ENCODE data around the gene HDX.
"Not testable (repeated sequence)": the region's sequence is repeated elsewhere in the genome, so short reads cannot be mapped to it uniquely, and the experiment has no call there.

The HDX gene

GRCh38 chrX:84501798-84502628, at the start of gene HDX:
TSS of gene HDX (minus strand) at chrX:84502453. CDS start at chrX:84475397, 27,056 bp downstream.
- DNase-seq, result peak in 55 of 56 donors; percentile 4 to 88 (median 62)

GRCh38 chrX:84541315-84541714, 39.1 kb upstream of the HDX start:
- not testable (repeated sequence) for DNase-seq

- DNase-seq, result not testable (repeated sequence)
Observed at GRCh38 chrX:84537627-84538026, 35.4 kb upstream of the HDX start.

- no peak for DNase-seq
Observed at GRCh38 chrX:84488426-84488825, 13.8 kb downstream of the HDX start.

GRCh38 chrX:84487365-84488353, 14.6 kb downstream of the HDX start:
- no peak for DNase-seq

GRCh38 chrX:84479086-84479485, 23.2 kb downstream of the HDX start:
- no peak for DNase-seq

GRCh38 chrX:84477114-84477513, 25.1 kb downstream of the HDX start:
- DNase-seq, result no peak

GRCh38 chrX:84475596-84475995, 26.7 kb downstream of the HDX start:
- no peak for DNase-seq

GRCh38 chrX:84475101-84475500, 27.2 kb downstream of the HDX start:
- no peak for DNase-seq

GRCh38 chrX:84469226-84469625, 33.0 kb downstream of the HDX start:
- DNase-seq, result no peak

- DNase-seq, result no peak
Observed at GRCh38 chrX:84467898-84468297, 34.4 kb downstream of the HDX start.

- DNase-seq, result peak in 2 of 56 donors; percentile 0 to 3
Observed at GRCh38 chrX:84453351-84454246, 48.7 kb downstream of the HDX start.

GRCh38 chrX:84441143-84441542, 61.1 kb downstream of the HDX start:
- no peak for DNase-seq

GRCh38 chrX:84415140-84415539, 87.1 kb downstream of the HDX start:
- DNase-seq, result no peak

- DNase-seq, result no peak
Observed at GRCh38 chrX:84363663-84364062, 138.6 kb downstream of the HDX start.

- DNase-seq, result no peak
Observed at GRCh38 chrX:84363051-84363450, 139.2 kb downstream of the HDX start.

GRCh38 chrX:84362184-84362838, 139.9 kb downstream of the HDX start:
- no peak for DNase-seq

- no peak for DNase-seq
Observed at GRCh38 chrX:84358271-84358670, 144.0 kb downstream of the HDX start.

- DNase-seq, result no peak
Observed at GRCh38 chrX:84357296-84357695, 145.0 kb downstream of the HDX start.

GRCh38 chrX:84340968-84341367, 161.3 kb downstream of the HDX start:
- no peak for DNase-seq
